Daoy (cell line): ENCODE data around the gene POLRMT. TPM values are rescaled to one million over a fixed set of nuclear protein-coding genes. Genes with fewer than 3 reads are reported as not detected.
A peak's percentile ranks its signal among the peaks of the same experiment; 100 is the strongest.
"Not testable (repeated sequence)": the region's sequence is repeated elsewhere in the genome, so short reads cannot be mapped to it uniquely, and the experiment has no call there.

Experiments used
- DNase-seq: peaks from one replicate; pipeline ENCODE4 v3.0.0-alpha.2; 2015; ENCODE audit warnings: low read depth
- total RNA-seq: library from RNA; depleted of rRNA; stranded (reverse); fragments of >200 nt; shearing (Covaris generic); gene quantifications from 2 replicates; pipeline ENCODE4 v1.2.3, GENCODE V29; 2014

The POLRMT gene
- total RNA-seq, 1 experiment from 2014 or later = 96.8 TPM

DNA sequence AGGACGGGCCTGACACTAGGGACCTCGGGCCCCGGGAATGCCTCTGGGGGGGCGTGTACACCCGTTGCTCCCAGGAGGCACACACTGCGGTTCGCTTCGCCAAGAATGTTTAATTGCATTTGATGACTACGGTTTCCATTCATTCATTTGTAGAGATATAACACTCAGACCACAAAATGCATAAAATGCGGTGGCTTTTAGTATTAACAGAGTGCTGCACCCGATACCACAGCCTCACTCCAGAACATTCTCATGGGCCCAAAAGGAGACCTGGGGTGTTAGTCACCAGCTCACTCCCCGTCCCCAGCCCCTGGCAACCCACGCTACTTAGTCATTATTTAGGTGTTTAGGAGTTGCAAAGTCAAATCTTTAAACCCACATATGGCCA lies 21.9 kb downstream of the POLRMT start:
- peak; percentile 97 for DNase-seq

- peak; percentile 97 for DNase-seq
Observed at GRCh38 chr19:610801-611480, 22.4 kb downstream of the POLRMT start.

- DNase-seq = peak; percentile 54
Observed at GRCh38 chr19:610071-610800, 23.1 kb downstream of the POLRMT start.

GRCh38 chr19:609004-609346 lies 24.4 kb downstream of the POLRMT start:
- peak; percentile 76 for DNase-seq

DNA sequence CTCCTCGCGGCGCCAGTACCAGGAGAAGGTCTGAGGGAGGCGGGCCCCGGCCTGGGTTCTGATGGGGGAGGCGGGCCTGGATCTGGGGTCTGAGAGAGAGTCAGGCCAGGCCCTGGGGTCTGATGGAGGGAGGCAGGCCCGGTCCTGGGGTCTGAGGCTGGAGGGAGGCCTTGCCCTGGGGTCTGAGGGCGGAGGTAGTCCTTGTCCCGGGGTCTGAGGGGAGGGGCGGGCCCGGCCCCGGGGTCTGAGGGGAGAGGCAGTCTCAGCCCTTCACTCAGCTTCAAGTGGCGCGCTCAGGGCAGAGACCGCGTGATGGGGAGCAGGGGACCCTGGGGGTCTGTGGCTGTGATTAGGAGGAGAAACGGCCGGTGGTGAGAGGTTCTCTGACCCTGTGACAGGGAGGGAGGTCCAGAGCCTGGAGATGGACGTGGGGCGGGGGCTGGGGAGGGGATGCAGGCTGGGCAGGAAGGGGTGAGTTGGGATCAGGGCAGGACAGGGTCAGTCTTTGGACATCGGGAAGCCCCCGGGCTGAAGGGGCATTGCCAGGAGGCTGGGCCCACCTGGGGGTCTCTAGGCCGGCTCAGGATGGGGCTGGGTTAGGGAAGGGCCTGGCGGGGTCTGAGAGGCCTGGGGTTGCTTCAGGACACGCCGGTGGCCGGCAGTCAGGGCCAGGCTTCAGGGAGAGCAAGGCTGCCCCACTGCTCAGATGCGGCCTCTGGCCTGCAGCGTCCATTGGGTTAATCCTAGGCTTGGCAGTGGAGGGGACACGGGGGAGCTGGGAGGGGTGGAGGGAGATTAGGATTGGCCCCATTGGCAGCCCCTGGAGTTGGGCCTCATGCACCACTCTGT lies 25.0 kb downstream of the POLRMT start:
- no peak for DNase-seq

- no peak for DNase-seq
Observed at GRCh38 chr19:607301-608154, 25.8 kb downstream of the POLRMT start.

- DNase-seq = not testable (repeated sequence)
Observed at GRCh38 chr19:605061-605971, 28.0 kb downstream of the POLRMT start.

- no peak for DNase-seq
Observed at GRCh38 chr19:604355-604754, 29.0 kb downstream of the POLRMT start.

GRCh38 chr19:603779-604178 lies 29.6 kb downstream of the POLRMT start:
- DNase-seq = not testable (repeated sequence)

DNA sequence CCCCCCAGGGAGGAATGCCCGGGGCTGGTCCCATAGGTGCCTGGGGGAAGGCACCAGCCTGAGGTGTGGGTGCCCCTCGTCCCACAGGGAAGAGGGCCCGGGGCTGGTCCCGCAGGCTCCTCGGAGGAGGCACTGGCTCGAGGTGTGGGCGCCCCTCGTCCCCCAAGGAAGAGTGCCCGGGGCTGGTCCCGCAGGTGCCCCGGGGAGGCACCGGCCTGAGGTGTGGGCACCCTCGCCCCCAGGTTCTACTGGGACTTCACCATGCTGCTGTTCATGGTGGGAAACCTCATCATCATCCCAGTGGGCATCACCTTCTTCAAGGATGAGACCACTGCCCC lies 30.1 kb downstream of the POLRMT start:
- not testable (repeated sequence) for DNase-seq

GRCh38 chr19:602391-603301 lies 30.7 kb downstream of the POLRMT start:
- DNase-seq = no peak

GRCh38 chr19:601790-602189 lies 31.5 kb downstream of the POLRMT start:
- DNase-seq = no peak

DNA sequence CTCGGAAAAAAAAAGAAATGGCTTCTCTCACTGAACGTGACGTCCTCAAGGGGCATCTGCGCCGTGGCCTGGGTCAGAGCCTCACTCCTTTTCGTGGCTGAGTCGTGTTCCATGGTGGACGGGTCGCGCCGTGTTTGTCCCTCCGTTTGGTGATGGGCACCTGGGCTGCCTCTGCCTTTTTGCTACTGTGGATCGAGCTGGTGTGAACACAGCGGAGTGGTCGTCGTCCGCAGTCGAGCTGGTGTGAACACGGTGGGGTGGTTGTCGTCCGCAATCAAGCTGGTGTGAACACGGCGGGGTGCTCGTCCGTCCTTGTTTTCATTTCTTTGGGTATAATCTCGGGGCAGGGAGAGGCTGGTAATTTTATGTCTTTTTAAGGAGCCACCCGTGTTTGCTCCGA lies 32.0 kb downstream of the POLRMT start:
- DNase-seq = no peak

DNA sequence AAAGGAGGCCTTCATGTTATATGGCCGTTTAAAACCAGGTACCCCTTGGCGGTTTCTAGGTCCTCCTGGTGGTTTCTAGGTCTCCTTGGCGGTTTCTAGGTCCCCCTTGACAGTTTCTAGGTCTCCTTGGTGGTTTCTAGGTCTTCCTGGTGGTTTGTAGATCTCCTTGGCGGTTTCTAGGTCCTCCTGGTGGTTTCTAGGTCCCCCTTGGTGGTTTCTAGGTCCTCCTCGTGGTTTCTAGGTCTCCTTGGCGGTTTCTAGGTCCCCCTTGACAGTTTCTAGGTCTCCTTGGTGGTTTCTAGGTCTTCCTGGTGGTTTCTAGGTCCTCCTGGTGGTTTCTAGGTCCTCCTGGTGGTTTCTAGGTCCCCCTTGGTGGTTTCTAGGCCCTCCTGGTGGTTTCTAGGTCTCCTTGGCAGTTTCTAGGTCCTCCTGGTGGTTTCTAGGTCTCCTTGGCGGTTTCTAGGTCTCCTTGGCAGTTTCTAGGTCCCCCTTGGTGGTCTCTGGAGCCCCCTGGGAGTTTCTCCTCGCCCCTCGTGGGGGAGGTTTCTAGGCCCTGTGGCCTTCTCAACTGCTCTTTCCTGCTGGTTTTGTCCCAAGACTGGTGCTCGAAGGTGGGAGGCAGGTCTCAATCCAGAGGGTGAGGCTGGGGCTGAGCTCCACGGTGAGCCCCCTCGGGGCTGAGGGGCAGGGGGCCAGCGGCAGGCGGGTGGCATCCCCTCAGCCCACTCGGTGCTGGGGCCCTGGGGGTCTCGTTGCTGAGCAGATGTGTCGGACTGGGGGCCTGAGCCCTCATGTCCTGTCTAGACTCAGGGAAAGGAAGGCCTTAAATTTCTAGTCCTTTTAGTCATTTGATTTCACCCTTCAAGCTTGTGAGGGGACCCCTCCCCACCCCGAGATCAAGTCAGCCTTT lies 35.7 kb downstream of the POLRMT start:
- DNase-seq = no peak

DNA sequence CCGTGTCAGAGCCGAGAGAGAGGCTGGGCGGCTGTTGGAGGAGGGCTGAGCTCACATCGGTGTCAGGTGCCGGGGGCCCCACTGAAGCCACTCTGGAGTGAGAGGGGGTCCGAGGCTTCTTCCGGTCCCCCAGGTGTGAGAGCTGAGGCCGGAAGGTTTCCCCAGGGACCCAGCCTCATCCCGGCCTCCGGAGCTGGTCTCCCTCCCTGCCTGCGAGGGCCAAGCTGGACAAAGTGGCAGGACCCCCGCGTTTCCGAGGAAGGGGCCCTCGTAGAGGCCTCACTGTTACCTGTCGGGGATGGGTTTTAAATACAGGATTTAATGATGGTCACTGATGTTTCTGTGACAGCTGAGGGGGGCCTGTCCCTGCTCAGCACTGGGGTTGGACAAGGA lies 37.1 kb downstream of the POLRMT start:
- DNase-seq = no peak

DNA sequence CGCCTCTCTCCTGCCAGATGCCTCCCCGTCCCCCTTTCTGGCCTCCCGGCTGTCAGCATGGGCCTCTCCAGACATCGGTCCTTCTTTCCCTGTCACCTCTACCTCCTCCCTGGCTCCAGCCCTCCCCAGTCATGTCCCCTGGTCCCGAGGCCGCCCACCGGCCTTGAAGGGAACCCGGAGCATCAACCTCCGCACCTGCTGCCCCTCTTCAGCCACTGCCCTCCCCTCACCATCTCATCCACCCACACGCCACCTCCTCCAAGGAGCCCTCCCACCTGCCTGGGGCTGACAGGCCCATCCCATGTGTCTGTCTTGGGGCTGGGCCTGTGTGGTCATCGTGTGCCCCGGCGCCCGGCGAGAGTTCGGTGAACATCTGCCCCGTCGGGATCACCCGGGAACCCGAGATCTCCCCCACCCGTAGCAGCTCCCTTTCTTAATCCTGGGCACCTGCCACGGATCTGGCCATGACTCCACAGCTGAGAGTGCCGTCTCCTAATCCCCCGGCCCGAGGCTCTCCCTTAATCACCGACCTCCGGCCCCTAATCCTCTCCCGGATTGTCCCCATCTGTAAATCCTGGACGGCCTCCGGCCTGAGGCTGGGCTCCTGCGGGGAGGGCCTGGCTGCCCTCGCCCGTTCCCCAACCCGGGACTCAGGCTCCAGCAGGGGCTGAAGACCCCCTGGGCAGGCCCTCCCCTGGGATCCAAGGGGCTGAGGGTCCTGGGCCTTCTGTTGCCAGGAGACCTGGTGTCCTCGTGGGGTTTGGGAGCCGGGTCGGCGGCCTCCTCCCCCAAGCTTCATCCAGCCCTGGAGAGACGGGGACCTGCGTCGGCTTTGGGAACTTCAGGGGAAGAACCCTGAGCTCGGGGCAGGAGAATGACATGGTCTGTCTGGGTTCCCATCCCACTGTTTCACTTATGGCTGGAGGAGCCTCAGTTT lies 37.7 kb downstream of the POLRMT start:
- DNase-seq = no peak

DNA sequence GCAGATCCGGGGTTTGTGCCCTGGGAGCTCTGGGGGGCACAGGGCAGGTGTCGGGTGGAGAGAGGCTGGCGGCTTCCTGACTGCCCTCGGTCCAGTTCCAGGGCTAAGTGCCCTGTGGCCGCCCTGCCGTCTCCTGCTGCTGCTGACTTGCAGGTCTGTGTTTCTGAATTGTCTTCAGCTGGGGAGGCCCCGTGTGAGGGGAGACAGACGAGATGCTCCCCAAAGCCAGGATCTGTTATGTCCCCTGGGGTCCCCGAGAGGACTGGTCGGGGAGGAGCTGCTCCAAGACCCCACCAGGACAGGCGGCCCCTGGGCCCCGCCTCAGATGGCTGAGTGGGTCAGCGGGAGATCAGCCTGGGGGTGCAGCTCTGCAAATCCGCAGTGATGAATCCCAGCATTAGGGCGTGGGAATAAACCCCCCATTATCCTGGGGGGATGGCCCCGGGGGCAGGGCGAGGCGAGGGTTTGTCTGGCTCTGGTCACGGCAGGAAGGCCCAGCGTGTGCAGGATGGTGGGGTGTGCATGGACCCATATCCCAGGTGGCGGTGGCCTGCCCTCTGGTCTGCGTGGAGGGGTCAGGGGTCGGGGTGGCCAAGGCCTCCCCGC lies 39.0 kb downstream of the POLRMT start:
- no peak for DNase-seq
